Renal pelvis (tissue), 4 donors: ENCODE results near the gene BLM. TPM values are rescaled to one million over a fixed set of nuclear protein-coding genes. Genes with fewer than 3 reads are reported as not detected.

Experiments
- DNase-seq: peaks from one replicate; pipeline ENCODE4 v3.0.0-alpha.2; 2013
- polyA plus RNA-seq, 3 donors: library from polyadenylated mRNA; unstranded; fragments of 120-200 nt; gene quantifications; one replicate each; pipeline ENCODE4 v1.2.1, GENCODE V29; 2013; ENCODE audit not compliant: insufficient read length in 3 of 3

Gene BLM
- polyA plus RNA-seq, 3 donors: 11.2 to 13.6 (median 13.5) TPM

DNA sequence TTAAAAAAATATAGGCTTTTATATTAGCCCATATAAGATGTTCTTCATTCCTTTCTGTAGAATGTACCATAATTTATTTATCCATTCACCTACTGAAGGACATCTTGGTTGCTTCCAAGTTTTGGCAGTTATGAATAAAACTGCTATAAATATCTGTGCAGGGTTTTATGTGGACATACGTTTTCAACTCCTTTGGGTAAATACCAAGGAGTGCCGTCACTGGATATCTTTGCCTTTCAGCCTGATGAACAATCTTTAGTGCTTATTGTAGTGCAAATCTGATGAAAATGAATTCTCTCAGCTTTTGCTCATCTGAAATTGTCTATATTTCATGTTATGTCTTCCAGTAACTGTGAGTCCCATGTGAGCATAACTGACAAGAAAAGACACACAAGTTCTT lies 26.6 kb upstream of the BLM start:
- no peak for DNase-seq

DNA sequence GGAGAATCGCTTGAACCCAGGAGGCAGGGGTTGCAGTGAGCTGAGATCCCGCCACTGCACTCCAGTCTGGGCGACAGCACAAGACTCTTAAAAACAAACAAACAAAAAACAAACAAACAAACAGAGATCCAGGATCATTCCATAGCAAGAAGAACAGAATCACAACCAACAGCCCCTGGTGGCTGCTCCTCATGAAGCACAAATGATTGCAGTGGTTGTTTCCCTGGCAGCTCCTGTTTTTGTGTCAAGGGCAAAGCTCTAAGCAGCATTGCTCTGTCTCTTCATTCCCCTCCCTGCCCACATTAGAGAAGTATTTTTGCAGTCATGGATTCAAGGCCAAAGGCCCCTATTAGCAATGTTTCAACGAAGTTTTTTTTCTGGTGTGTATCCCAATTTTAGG lies 25.8 kb upstream of the BLM start:
- DNase-seq: no peak

DNA sequence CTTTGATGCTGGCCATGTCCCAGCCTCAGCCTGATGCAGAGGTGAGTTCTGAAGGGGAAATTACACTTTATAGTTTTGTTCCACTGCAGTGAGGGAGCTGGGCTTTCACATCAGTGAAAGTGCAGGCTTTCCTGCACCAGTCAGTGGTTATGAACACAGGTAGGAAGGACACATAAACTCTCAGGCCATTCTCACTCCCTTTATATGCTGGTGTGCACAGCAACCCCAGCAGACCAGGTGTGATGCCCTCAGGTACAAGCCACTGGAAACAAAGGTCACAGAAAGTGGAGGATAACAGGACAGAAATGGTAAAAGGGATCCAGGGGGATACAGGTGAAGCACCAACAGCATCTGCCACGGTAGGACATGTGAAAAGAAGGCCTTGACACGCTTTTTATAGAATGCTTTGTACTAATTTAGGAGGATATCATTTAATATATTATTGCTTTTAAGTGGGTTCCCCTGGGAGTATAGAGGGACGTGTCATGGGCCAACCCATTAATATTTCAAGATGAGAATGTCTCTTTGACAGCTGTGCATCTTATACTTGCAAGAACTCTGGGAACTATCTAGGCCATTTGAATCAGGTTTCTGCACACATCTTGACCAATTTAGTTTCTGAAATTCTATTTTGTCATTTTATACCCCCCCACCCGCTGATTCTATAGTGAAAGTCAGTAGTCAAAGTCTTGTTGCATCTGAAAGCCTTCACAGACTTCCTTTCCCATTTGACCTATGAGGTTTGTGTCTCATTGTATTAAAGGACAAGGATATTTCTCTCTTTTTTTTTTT lies 25.0 kb upstream of the BLM start:
- DNase-seq: no peak

DNA sequence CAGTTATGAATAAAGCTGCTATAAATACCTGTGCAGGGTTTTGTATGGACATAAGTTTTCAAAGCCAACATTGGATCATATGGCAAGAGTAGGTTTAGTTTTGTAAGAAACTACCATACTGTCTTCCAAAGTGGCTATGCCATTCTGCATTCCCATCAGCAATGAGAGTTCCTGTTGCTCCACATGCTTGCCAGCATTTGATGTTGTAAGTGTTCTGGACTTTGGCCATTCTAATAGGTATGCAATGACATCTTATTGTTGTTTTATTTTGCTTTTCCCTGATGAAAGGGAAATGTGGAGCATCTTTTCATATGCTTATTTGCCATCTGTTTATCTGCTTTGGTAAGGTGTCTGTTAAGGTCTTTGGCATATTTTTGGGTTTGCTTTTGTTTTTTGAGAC lies 22.2 kb upstream of the BLM start:
- no peak for DNase-seq

DNA sequence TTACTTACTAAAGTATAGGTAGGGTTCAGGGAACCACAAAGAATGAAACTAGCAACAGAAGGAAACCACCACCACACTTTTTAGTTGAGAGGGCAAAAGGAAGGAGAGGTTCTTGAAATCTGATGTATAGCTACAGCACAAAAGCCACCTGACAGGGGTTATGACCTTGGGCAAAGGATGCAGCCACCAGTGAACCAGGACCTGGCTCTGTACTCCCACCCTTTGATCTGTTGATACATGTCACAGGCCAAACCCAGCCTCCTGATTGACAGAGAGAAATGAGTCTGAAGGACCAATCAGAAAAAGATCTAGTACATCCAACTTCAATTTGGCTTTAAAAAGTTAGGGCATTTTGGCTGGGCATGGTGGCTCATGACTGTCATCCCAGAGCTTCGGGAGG lies 20.0 kb upstream of the BLM start:
- DNase-seq: no peak

DNA sequence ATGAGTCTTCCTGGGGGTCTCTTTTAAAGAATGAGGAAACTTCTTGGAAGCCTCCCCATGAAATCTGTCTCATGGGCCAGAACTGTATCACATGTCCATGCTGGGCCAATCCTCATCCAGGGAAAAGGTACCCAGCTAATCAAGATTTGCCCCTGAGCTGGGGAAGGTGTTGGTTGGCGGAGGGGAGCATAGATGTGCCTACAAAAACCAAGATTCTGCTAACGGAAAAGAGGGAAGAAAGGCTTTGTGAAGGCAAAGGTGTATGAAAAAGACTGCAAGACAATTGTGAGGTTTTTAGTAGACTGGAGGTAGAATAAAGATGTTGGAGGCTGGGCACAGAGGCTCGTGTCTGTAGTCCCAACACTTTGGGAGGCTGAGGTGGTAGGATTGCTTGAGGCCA lies 18.5 kb upstream of the BLM start:
- no peak for DNase-seq

DNA sequence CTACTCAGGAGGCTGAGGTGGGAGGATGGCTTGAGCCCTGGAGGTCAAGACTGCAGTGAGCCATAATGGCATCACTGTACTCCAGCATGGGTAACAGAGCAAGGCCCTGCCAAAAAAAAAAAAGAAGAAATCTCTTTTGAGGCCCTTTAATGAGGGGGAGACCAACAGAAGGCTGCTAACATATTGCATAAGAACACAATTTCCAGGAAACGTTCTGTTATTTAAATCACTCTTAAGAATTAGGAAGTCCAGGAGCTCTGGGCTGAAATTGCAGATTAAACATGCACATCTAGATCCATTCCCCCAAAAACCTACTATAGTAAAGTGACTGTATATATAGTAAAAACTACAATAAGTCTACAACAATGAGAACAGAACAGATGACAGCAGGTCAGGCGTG lies 16.1 kb upstream of the BLM start:
- DNase-seq: no peak

DNA sequence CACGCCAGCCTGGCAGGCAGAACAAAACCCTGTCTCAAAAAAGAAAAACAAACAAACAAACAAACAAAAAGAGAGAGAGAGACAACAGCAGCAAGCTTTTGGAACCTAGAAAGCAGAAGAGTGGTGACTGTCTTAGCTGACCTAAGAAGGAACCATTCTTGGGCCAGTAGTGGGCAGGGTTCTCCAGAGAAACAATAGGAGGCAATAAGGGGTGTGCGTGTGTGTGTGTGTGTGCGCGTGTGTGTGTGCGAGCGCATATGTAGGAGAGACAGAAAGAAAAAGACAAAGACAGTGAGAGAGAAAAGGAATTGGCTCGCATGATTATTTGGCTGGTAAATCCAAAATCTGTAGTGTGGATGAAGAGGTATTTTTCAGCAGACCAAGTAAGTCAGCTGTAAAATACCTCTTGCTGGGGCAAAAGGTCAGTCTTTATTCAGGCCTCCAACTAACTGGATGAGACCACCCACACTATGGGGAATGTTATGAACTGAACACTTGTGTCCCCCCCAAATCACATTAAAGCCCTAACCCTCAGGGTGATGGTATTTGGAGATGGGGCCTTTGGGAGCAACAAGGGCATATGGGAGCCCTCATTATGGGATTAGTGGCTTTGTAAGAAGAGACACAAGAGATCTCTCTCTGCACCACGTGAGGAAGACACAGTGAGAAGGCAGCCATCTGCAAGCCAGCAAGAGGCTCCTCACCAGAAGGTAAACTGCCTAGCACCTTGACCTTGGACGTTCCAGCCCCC lies 15.1 kb upstream of the BLM start:
- no peak for DNase-seq

DNA sequence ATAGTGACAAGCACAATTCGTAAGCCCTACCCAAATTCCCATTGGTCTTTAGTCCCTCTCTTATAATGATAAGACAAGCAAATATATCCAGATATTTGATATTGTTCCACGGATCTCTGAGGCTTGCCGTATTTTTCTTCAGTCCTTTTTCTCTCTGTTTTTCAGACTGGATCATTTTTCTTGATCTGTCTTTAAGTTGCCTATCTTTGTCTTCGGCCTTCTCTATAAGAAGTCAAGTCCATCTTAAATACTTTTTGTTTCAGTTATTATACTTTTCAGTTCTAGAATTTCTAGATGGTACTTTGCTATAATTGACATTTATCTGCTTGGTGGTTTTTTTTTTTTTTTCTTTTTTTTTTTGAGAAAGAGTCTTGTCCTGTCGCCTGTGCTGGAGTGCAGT lies 13.7 kb upstream of the BLM start:
- DNase-seq: no peak

DNA sequence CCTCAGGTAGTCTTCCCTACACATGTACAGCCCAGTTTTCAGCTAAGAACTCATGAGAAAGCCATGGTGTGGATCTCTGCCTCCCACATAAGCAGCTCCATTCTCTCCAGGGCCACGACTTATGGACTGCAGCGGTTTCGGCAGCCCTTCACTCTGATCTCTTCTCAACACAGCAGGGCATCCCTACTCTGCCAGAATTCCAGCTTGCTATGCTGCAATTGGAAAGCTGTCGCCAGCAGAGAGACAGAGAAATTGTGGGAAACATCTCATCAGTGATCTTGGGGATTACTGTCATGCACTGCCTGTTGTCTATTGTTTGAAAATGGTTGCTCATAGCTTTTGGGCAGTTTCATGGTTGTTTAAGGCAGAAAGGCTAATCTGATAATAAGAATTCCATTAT lies 11.9 kb upstream of the BLM start:
- no peak for DNase-seq

DNA sequence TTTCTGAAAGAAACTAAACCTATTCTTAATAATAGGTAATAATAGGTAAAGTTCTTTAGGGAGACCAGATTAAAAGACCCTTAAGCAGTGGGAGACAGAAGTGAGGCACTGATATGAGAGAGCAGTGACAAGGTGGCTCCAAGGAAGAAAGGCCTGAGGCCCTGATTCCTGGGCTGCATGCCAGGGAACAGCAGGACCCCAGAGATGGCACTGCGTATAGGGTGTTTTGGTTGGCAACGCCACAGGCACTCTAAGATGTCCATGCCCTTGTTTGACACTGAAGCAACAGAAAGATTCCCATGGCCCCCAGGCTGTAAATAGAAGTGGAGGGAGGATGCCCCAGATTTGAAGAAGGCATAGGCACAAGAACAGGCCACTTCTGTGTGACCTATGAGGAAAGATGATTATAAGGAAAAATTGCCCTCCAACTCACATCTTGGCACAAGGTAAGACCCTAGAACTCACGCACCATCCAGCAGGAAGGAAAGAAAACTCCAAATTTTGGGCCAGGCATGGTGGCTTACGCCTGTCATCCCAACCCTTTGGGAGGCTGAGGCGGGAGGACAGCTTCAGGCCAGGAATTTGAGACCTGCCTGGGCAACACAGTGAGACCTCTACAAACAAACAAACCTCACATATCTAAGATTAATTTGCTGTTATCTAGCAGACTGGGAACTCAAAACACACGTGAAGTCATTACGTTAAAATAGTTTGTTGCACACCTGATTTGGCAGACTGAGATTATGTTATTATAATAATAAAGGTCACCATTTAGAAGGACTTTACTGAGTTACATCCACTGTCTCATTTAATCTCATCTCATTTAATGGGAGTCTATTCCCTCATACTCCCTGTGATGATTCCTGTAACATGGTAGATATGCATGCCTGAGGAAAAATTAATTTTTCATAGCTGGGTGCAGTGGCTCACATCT lies 10.5 kb upstream of the BLM start:
- no peak for DNase-seq

DNA sequence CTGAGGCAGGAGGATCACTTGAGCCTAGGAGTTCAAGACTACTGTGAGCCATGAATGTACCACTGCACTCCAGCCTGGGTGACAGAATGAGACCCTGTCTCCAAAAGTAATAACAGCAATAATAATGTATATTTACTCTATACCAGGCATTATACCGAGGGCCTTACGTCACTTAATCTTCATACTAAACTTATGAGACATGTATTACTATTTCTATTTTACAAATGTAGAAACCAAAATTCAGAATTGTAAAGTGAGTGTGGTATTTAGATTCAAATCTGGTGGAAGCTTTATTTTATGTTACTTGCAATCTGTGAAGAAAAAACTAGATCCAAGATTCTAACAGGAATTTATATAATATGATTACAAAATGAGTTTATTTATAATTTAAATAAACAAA lies 9.7 kb upstream of the BLM start:
- no peak for DNase-seq

DNA sequence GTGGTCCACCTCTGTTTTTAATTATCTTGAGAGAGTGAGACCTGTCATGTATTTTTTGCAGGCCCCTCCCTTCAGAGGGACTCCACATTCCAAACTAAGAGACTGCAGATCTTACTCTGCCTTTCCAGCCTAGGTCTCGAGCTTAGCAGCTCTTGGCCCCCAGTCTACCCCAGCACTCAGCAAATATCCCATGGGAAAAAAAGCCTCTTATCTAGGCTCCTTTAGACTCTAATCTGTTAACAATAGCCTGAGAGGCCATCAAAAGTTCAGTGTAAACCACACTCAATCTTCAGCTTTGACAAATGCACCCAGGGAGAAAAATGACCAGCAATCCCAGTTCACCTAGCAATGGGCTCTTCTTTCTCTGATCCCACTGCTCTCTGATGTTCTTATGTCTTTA lies 8.6 kb upstream of the BLM start:
- no peak for DNase-seq

DNA sequence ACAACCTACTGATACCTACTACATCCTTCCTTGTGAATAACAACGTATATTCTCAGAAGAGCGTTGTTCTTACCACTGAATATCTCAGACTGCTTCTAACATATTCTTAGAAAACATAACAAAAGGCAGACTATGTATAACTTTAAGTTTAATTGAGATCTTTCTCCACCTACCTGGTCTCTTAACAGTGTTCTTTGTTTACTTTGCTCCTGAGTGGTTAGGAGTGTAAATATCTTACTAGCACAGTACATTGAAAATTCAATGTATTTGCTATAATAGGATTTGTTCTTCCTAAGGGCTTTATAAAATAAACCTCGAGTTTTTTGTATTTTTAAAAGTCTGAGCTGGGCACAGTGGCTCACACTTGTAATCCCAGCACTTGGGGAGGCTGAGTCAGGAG lies 7.9 kb upstream of the BLM start:
- no peak for DNase-seq

DNA sequence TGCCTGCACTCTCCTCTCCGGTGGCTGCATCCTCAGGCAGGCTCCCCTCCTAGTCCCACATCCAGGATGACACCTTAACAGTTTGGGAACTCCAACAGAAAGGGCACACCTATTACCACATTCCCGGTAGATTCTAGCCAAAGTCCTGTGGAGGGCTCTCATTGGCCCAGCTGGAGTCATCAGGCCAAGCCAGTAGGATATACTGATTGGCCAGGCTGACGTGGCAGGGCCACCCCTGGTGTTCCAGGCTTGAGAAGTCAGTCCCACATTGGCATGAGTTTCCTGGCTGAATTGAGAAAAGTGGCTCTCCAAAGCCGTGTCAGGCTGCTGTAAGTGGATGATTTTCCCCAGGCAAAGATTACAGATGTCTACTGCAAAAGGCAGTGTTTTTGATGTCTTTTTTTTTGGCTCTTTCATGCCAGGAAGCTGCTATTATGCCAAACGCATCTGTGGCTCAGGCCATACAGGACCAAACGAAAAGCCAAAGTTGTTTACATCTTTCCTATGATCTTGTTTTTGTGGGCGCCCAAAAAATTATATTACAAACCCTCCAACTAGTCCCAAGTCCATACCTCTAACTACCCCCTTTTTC lies 6.6 kb upstream of the BLM start:
- no peak for DNase-seq

DNA sequence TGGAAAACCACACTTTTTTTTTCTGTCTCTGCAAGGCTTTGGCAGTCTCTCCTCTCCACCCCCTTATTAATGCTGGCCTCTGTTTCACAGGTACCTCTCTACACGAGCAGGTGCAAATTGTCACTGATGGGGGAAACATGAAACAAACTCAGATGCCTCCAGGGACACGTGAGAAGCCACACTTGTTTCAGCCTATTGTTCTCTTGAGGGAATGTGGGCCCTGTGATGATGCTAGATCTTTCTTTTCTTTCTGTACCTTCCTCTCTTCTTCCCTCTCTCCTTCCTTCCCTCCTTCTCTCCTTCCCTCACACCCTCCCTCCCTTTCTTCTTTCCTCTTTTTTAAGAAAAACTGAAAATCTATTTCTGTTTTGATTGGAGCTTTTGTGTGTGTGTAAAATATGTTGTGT lies 5.7 kb upstream of the BLM start:
- no peak for DNase-seq

DNA sequence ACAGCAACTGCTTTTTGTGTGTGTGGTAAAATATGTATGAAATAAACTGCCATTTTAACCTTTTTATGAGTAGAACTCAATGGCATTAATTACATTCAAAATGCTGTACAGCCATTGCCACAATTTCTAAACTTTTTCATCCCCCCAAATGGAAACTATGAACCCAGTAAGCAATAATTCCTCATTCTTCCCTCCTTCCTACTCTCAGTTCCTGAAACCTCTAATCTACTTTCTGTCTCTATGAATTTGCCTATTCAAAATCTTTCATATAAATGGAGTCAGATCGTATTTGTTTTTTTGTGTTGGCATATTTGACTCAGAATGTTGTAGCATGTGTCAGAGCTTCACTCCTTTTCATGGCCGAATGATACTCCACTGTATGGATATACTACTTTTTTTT lies 5.3 kb upstream of the BLM start:
- DNase-seq: no peak

DNA sequence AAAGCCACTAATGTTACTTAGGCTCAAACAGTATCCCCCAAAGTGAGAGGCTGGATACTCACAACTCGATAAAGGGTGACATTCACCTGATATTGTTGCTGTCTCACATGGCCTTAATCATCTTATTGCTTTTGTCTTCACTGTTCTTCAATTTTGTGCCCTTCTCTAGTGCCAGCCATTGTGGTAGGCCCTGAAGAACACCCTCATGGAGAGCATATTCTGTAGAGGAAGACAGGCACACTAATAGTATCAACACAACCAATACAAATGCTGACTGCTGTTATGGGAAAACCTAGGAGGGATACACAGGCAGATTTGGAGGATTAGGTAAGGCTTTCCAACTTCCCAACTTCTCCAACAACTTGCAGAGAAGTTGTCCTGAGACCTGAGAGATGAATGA lies 4.1 kb upstream of the BLM start:
- no peak for DNase-seq

DNA sequence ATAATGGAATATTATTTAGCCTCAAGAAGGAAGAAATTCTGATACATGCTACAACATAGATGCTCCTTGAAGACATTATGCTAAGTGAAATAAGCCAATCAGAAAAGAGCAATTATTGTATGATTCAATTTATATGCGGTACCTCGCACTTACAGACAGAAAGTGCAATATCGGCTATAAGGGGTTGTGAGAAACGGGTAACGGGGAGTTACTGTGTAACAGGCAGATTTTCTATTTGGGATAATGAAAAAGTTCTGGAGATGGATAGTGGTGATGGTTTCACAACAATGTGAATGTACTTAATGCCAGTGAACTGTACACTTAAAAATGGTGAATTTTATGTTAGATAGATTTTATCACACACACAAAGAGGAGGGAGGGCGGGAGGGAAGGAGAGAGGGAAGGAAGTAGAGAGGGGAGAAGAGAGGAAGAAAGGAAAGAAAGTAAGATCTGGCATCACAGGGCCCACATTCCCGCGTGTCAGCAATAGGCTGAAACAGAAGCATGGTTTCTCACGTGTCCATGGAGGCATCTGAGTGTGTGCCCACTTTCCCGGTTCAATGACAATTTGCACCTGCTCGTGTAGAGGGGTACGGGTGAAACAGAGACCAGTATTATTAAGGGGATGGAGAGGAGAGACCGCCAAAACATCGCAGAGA lies 700 bp upstream of the BLM start:
- DNase-seq: peak; percentile 1

DNA sequence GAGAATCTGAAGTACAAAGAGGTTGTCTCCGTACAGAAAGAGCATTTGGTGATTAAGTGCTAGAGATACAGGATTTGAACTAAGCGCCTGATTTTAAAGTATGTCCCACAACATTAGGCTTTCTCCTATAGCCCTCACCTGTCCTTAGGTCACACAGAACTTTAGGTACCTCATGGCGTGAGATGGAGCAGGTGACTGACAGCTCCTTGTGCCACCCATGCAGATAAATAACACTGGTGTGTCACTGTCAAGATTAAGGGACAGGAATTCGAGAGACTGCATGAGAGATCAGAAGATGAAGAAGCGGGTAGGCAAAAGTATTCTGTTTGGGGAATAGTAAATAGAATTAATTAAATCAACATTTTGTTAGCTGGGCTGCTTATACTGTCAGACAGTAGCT lies 1.1 kb downstream of the BLM start:
- DNase-seq: no peak

DNA sequence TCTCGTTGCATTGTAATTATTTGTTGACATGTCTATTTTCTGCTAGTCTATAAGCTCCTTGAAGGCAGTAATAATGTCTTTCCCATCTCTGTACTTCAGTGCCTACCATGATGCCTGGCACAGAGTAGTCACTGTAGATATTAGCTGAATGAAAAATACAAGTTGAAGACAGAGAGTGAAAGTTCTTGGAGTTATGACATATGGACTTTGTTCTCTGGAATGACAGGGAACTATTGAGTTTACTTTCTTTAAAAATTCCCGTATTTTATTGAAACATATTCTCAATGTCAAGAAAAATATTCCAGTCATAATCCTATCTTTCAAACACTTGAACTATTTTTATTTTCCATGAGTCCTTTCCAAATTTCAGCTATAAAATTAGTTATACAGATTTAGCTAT lies 3.0 kb downstream of the BLM start:
- DNase-seq: no peak

DNA sequence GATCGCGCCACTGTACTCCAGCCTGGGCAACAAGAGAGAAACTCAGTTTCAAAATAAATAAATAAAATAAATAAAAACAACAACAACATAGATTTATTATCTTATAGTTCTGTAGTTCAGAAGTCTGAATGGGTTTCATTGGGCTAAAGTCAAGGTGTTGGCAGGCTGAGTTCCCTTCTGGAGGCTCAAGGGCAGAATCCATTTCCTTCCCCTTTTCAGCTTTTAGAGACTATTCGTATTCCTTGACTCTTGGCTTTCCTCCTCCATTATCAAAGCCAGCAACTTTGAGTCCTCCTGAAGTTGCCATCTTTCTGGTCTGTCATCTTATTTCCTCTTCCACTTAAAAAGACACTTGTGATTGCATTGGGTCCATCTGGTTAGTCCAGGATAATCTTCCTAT lies 12.1 kb downstream of the BLM start:
- no peak for DNase-seq
